Glutamatergic neuron (in vitro differentiated cells): ENCODE results near the gene EMILIN3. TPM values are rescaled to one million over a fixed set of nuclear protein-coding genes. Genes with fewer than 3 reads are reported as not detected.

Source experiments
- DNase-seq: peaks from one replicate; pipeline ENCODE4 v3.0.0; 2022
- H3K27ac Mint-ChIP-seq: one replicate; pipeline ENCODE4 v1.8.0; 2020; ENCODE audit warnings: mild to moderate bottlenecking, mixed read lengths, inconsistent platforms; ENCODE audit not compliant: unreplicated experiment
- H3K27me3 Mint-ChIP-seq: one replicate; pipeline ENCODE4 v1.8.0; 2020; ENCODE audit warnings: mild to moderate bottlenecking, moderate library complexity, mixed read lengths, inconsistent platforms; ENCODE audit not compliant: unreplicated experiment
- H3K36me3 Mint-ChIP-seq: one replicate; pipeline ENCODE4 v1.8.0; 2020; ENCODE audit warnings: mild to moderate bottlenecking, mixed read lengths, inconsistent platforms; ENCODE audit not compliant: unreplicated experiment
- H3K4me1 Mint-ChIP-seq: one replicate; pipeline ENCODE4 v1.8.0; 2020; ENCODE audit warnings: mild to moderate bottlenecking, low read depth, mixed read lengths, inconsistent platforms; ENCODE audit not compliant: unreplicated experiment
- H3K4me3 Mint-ChIP-seq: one replicate; pipeline ENCODE4 v1.8.0; 2020; ENCODE audit warnings: mild to moderate bottlenecking, mixed read lengths, inconsistent platforms; ENCODE audit not compliant: unreplicated experiment
- H3K9me3 Mint-ChIP-seq: one replicate; pipeline ENCODE4 v1.8.0; 2020; ENCODE audit warnings: mild to moderate bottlenecking, moderate library complexity, mixed read lengths, inconsistent platforms; ENCODE audit not compliant: unreplicated experiment
- CTCF ChIP-seq: fragments of 200-600 bp; sonication (generic); IDR thresholded peaks from one replicate; pipeline ENCODE4 v1.5.0; 2021; ENCODE audit not compliant: partially characterized antibody, unreplicated experiment
- total RNA-seq: library from RNA; stranded (reverse); fragmentation: NEBNext Ultra II Directional; extraction: Animal tissue kit (Norgen Biotek cat#: 25700); gene quantifications from one replicate; pipeline ENCODE4 v1.2.1, GENCODE V29; 2021; ENCODE audit not compliant: unreplicated experiment

EMILIN3 gene
- total RNA-seq, 1 donor from 2014 or later: not detected

- H3K27me3 Mint-ChIP-seq: peaks cover 4% of the 10 kb centered on the region
- H3K27ac Mint-ChIP-seq: no peak overlapping the region
- H3K4me1 Mint-ChIP-seq: no peaks in the 10 kb centered on the region
These were observed 36.3 kb downstream of the EMILIN3 start for GRCh38 chr20:41330343-41330720.

GRCh38 chr20:41329435-41330342, 36.9 kb downstream of the EMILIN3 start:
- Mint-ChIP-seq H3K4me1 (no peaks in the 10 kb centered on the region), H3K36me3 (no peaks in the 10 kb centered on the region), H3K9me3 (peaks cover 1% of the 10 kb centered on the region), H3K4me3 (no peak overlapping the region), H3K27ac (no peak overlapping the region), H3K27me3 (peaks cover 4% of the 10 kb centered on the region)
- no peak for DNase-seq
- no peak for TF ChIP-seq CTCF

More at GRCh38 chr20:41330343-41330720, 36.3 kb downstream of the EMILIN3 start:
- no peak for DNase-seq
- TF ChIP-seq CTCF: no peak
- Mint-ChIP-seq H3K4me3 (no peak overlapping the region), H3K9me3 (peaks cover 1% of the 10 kb centered on the region), H3K36me3 (no peaks in the 10 kb centered on the region)

- no peak for TF ChIP-seq CTCF
These were observed 39.4 kb downstream of the EMILIN3 start for GRCh38 chr20:41327178-41327577.

GRCh38 chr20:41320976-41321375, 45.6 kb downstream of the EMILIN3 start:
- Mint-ChIP-seq H3K9me3 (peaks cover 8% of the 10 kb centered on the region), H3K27ac (no peak overlapping the region), H3K4me3 (no peak overlapping the region), H3K4me1 (peaks cover 8% of the 10 kb centered on the region), H3K27me3 (peaks cover 6% of the 10 kb centered on the region), H3K36me3 (no peaks in the 10 kb centered on the region)
- no peak for DNase-seq
- TF ChIP-seq CTCF: no peak

More at GRCh38 chr20:41327178-41327577, 39.4 kb downstream of the EMILIN3 start:
- no peaks in the 10 kb centered on the region for H3K36me3 Mint-ChIP-seq
- H3K4me3 Mint-ChIP-seq: no peak overlapping the region
- no peaks in the 10 kb centered on the region for H3K4me1 Mint-ChIP-seq
- no peak for DNase-seq
- H3K27ac Mint-ChIP-seq: no peak overlapping the region
- H3K9me3 Mint-ChIP-seq: peaks cover 1% of the 10 kb centered on the region
- peaks cover 4% of the 10 kb centered on the region for H3K27me3 Mint-ChIP-seq

- no peak for TF ChIP-seq CTCF
- H3K27ac Mint-ChIP-seq: no peak overlapping the region
- no peaks in the 10 kb centered on the region for H3K36me3 Mint-ChIP-seq
These were observed 46.2 kb downstream of the EMILIN3 start for GRCh38 chr20:41320441-41320840.

More at GRCh38 chr20:41320441-41320840, 46.2 kb downstream of the EMILIN3 start:
- Mint-ChIP-seq H3K9me3 (peaks cover 8% of the 10 kb centered on the region), H3K27me3 (peaks cover 6% of the 10 kb centered on the region), H3K4me1 (peaks cover 11% of the 10 kb centered on the region), H3K4me3 (no peak overlapping the region)
- DNase-seq: no peak
